ENCODE data around the gene EPHA4.

EPHA4 gene

GRCh38 chr2:221501883-221502269, 70.2 kb downstream of the EPHA4 start:
- DNase-seq: no peak

GRCh38 chr2:221501210-221501882, 70.8 kb downstream of the EPHA4 start:
- no peak for DNase-seq

- no peak for DNase-seq
Observed at GRCh38 chr2:221500501-221501209, 71.4 kb downstream of the EPHA4 start.

- no peak for DNase-seq
Observed at GRCh38 chr2:221495731-221496130, 76.4 kb downstream of the EPHA4 start.

DNA sequence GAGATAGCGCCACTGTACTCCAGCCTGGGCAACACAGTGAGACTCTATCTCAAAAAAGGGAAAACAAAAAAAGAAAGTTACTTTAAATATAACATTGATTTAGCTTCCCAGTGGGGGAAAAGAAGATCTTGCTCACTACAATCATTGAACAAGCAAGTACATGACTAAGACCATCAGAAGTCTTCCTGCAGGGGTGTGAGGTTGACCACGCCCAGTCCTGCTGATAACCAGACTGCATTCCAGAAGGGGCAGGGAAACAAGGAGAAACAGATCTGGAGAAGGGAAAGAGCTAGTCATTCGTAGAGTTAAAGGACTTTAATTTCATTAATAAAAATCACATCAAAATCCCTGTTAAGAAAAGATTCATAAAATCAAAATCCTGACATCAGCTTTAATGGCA, 77.5 kb downstream of the EPHA4 start:
- no peak for DNase-seq

DNA sequence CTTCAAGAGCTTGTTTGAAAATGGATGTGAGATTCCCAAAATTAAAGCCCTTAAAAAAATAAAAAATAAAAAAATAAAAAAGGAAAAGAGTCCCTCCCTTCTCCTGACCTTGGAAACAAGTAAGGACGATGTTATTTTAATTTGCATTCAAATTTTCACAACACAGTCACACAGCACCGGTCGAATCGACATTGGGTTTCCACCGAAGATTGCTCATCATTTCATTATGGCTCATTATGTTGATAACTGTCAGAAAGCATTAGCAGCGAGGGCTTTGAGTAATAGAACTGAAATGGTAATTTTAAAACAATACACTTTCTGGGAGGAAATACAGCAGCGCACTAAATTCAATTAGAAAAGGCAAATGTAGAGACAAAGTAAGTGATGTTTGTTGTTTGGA, 78.7 kb downstream of the EPHA4 start:
- no peak for DNase-seq

DNA sequence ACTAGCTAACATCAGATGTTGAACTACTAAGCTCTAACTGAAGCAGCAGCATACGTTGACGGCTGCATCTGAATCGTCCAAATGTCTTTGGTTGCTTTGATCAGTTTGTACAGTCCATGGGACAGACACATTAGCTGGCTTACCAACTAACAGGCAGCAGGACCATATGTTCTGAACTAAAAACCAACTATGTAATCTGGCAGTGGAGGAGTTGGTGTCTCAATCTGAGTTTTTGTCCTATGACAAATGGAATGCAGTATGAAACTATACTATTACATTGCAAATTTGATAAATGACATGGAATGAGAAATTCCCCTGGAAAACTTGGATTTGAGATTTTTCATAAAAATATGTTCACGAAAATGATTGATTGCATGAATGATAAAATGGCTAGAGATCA, 79.5 kb downstream of the EPHA4 start:
- DNase-seq: no peak

DNA sequence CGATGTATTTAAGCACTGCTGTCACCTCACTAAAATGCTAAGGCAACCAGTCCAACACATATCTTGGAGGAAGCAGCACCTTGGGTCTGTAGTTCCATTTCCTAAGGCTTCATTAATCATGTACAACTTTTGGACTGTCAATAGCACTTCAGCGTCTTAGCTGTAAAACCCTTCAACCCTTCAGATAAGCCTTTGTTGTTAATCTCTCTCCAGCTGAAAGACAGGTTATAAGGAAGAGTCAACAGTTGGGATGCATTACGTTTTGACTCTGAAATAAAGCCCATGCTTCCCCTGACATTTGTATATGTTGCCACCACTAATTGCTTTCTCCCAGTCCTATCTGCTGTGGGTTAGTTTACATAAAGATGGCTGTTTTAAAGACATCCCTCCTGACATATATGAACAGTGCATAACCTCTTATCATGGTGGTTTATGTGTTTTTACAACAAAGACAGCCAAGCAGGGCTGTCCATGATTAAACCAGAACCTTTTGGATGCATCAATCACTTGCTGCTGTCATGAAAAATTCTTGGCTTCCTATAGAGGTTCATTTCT, 81.5 kb downstream of the EPHA4 start:
- DNase-seq: no peak

DNA sequence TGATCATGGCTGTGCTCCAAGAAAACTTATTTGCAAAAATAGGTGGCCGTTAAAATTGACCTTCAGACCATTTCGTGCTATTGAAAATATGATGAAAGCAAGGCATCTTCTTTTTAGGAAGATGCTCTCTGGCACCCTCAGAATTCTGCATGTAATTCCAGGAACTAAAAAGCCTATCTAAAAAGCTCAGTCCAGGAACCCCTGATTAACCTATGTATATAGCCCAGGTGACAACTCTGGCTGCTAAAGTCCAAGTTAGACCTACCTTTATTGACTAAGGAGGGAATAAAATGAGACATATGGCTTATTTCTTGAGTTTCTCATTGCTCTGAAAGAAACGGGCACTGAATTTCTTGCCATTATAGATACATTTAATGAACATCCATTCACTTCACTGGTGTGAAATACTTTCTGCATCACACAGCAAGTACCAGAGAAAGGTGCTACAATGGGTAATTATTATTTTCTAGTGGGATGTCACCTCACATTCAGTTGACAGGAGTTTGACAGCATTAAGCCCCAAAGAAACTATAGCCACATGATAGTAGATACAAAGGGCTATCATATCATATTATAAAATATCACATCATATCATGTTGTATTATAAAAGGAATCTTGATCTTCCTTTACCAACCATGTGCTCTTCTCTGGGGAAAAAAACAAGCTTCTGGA, 83.8 kb downstream of the EPHA4 start:
- no peak for DNase-seq

DNA sequence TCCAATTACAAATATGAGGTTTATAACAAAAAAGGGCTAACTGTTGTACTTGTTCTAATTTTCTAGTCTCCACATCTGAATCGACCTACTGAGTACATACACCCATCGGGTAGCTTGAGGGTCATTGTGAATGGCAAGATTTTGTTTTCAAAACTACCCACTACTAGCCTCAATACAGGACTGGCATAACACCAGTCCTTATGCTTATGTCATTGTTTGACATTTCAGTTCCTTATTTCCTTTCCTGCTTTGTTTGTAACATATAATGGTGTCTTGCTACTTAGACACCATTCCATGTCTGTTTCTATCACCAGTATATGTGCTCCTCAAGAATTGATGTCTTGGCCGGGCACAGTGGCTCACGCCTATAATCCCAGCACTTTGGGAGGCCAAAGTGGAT, 86.0 kb downstream of the EPHA4 start:
- no peak for DNase-seq

GRCh38 chr2:221485503-221485870, 86.6 kb downstream of the EPHA4 start:
- DNase-seq: no peak

- DNase-seq: no peak
Observed at GRCh38 chr2:221484761-221485502, 87.2 kb downstream of the EPHA4 start.

DNA sequence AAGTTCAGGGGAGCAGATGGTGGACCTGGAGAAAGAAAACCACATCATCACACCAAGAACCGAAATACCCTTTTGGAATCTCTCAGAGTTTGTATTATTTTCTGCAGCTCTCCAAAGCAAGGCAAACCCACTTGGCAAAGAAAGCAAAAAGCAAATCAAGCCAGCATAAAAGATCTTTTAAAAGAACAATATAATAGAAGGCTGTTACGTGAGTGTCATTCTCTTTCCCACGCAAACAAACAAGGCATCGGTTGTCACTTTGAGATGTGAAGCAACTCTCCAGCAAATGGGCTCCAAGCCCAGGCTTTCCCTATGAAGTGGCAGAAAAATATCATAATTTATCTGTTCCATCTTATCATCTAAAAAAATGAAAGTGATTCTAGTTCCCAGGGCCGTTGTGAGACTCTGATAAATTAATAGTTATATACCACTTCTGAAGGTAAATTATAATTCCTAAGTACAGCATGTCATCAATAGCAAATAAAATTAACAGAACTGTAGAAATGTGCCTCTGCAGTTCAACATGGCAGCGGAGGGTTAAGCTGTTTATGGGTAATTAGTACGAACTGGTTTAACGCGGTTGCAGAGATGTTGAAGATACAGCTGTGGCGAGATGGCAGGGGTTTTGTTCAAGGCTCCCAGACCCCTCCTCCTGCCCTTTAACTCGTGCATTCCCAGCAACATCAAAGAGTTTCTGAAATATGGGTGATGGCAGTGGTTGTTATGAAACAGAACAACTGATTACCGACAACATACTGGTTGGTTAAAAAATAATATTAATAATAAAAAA, 89.2 kb downstream of the EPHA4 start:
- no peak for DNase-seq

- no peak for DNase-seq
Observed at GRCh38 chr2:221480821-221481220, 91.3 kb downstream of the EPHA4 start.

DNA sequence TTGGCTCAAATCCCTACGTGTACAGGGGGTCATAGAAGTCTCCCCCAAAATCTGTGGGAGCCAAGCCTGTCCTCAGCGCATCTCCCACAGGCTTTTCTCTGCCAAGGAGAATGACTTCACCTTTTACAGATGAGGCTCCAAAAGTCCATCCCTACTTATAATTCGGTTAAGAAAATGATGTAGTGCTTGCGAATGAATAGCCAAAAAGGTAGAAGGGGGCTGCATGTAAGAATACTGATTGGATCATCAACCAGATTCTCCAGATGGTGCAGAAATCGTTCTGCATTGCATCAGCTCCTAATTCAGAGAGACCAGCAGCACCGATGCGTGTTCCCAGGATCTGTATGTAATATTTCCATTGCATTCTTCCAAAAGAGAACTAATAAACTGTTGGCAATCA, 91.9 kb downstream of the EPHA4 start:
- no peak for DNase-seq

DNA sequence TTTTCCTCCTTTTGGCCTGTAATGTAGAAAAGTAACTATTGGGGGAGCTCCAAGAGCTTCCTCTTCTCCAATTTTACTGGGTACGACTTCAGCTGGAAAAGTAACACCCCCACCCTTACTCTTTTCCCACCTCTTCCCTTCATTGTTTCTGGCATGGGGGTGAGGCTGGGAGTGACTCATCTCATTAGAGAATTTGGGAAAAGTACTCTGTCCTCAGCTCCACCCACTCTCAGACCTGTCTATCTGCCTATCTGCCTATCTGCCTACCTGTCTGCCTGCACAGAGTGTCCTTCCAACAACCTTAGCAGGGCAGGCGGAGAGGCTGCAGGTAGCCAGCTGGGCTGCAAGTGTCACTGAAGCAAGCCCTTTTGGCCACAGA, 93.6 kb downstream of the EPHA4 start:
- no peak for DNase-seq

- no peak for DNase-seq
Observed at GRCh38 chr2:221477714-221478484, 94.2 kb downstream of the EPHA4 start.

DNA sequence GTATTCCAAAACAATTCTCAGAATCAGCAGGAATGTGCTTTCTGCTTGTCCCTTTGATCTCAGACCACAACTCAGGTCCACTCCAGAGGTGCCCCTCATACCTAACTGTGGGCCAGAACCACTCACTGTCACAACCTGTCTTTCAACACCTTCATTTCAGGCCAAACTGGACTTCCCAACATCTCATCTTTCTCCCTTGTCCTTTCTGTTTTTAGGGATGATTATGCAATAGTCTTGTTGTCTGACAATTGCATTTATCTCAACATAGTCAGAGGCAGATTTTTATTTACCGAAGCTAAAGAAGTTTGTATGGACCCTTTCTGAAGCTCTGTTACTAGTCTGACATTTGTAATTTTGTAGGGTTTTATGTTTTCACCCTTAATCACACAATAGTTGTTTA, 95.9 kb downstream of the EPHA4 start:
- no peak for DNase-seq

DNA sequence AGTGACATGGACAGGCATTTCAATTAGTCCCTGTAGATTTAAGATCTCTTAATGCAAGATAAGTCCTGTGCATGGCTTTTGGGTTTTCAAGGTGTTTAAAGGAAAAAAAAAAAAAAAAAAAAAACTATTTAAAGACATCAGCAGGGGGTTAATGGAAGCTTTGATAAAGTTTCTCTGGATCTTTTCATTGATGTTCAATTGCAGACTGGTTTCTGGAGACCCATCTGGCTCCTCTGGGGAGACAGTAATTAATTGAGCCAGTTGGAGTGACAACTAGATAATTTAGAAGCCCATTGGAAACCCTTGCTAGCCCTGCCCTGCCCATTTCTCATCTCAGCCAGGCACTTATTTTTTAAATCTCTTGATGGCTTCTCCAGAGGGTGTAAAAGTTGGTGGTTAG, 98.7 kb downstream of the EPHA4 start:
- DNase-seq: no peak

- no peak for DNase-seq
Observed at GRCh38 chr2:221468317-221468716, 103.8 kb downstream of the EPHA4 start.

- DNase-seq: no peak
Observed at GRCh38 chr2:221467610-221468009, 104.5 kb downstream of the EPHA4 start.

DNA sequence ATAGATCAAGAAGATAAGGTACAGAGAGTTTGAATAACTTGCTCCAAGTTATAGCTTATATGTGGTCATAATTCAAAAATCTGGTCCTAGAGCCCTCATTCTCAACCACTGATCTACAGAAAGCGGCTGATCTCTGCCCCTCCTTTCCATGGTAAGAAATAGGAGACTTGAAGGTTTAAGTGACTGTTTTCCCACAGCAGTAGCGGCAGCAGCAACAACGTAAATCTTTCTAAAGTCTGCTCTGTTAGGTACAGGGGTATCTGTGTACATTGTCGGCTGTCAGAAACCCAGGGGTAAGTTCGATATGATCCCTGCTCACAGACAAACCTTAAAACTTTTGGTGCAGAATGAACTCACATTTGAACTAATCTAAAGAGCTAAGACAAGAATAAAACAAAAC, 105.4 kb downstream of the EPHA4 start:
- no peak for DNase-seq

Data from bone marrow (tissue), 2 donors.